Activated T-helper 1 cell treated with Interleukin-2 at 50 U/mL for 16 hours (primary cell): ENCODE data around the gene HNRNPA2B1.
"Not testable (repeated sequence)": the region's sequence is repeated elsewhere in the genome, so short reads cannot be mapped to it uniquely, and the experiment has no call there.

Source experiments
- DNase-seq: peaks from one replicate; pipeline ENCODE4 v3.0.0-alpha.2; 2020; ENCODE audit warnings: low read depth

HNRNPA2B1 gene

GRCh38 chr7:26198133-26198780 lies 2.3 kb downstream of the HNRNPA2B1 start:
- DNase-seq: no peak

- DNase-seq: no peak
These were observed 3.1 kb downstream of the HNRNPA2B1 start for GRCh38 chr7:26197153-26198115.

GRCh38 chr7:26195867-26196657 lies 4.5 kb downstream of the HNRNPA2B1 start:
- no peak for DNase-seq

GRCh38 chr7:26195182-26195581 lies 5.4 kb downstream of the HNRNPA2B1 start:
- DNase-seq: no peak

GRCh38 chr7:26194764-26195163 lies 5.8 kb downstream of the HNRNPA2B1 start:
- not testable (repeated sequence) for DNase-seq

- no peak for DNase-seq
These were observed 6.9 kb downstream of the HNRNPA2B1 start for GRCh38 chr7:26193432-26194207.

- DNase-seq: no peak
These were observed 8.0 kb downstream of the HNRNPA2B1 start for GRCh38 chr7:26192485-26193087.

- DNase-seq: no peak
These were observed 8.5 kb downstream of the HNRNPA2B1 start for GRCh38 chr7:26191974-26192479.

GRCh38 chr7:26191233-26191973 lies 9.1 kb downstream of the HNRNPA2B1 start:
- no peak for DNase-seq

GRCh38 chr7:26190417-26190869 lies 10.1 kb downstream of the HNRNPA2B1 start:
- DNase-seq: no peak

GRCh38 chr7:26189697-26190096 lies 10.8 kb downstream of the HNRNPA2B1 start:
- no peak for DNase-seq

GRCh38 chr7:26188957-26189541 lies 11.5 kb downstream of the HNRNPA2B1 start:
- no peak for DNase-seq

GRCh38 chr7:26188206-26188956 lies 12.2 kb downstream of the HNRNPA2B1 start:
- DNase-seq: no peak

GRCh38 chr7:26187380-26188205 lies 13.0 kb downstream of the HNRNPA2B1 start:
- DNase-seq: no peak

- no peak for DNase-seq
These were observed 13.9 kb downstream of the HNRNPA2B1 start for GRCh38 chr7:26186364-26187311.

- DNase-seq: no peak
These were observed 14.7 kb downstream of the HNRNPA2B1 start for GRCh38 chr7:26185844-26186180.
